ENCODE measurements around the gene BCL6B. TPM values are rescaled to one million over a fixed set of nuclear protein-coding genes. Genes with fewer than 3 reads are reported as not detected.

Gene BCL6B
- total RNA-seq, 4 donors from 2014 or later = 9.7 to 32.8 (median 22.7) TPM

- intact Hi-C loops (cut with DNase I; ENCODE audit: low total_unique reads) = no loop called here
- peaks cover 0 to 15% of the 10 kb centered on the region in 2 donors for H3K27me3 ChIP-seq
- H3K4me1 ChIP-seq = peaks cover 0 to 19% of the 10 kb centered on the region in 2 donors
- H3K9me3 ChIP-seq = no peaks in the 10 kb centered on the region
- no peak overlapping the region for H3K27ac ChIP-seq
- TF ChIP-seq POLR2A (IDR thresholded peaks at IDR 0.05) = no peak
- TF ChIP-seq CTCF (IDR thresholded peaks at IDR 0.05) = no peak
- H3K36me3 ChIP-seq = no peaks in the 10 kb centered on the region
- peak overlapping the region in 1 of 2 donors; percentile 29 for H3K4me3 ChIP-seq
- DNase-seq = no peak
Measured at GRCh38 chr17:7042501-7043181, 19.8 kb downstream of the BCL6B start.

GRCh38 chr17:7043182-7043496 lies 20.3 kb downstream of the BCL6B start:
- intact Hi-C loops (cut with DNase I; ENCODE audit: low total_unique reads) = no loop called here
- peaks cover 0 to 19% of the 10 kb centered on the region in 2 donors for H3K4me1 ChIP-seq
- TF ChIP-seq CTCF (IDR thresholded peaks at IDR 0.05) = no peak
- no peak for TF ChIP-seq POLR2A (IDR thresholded peaks at IDR 0.05)
- H3K27ac ChIP-seq = peak overlapping the region; percentile 25 to 68
- no peaks in the 10 kb centered on the region for H3K36me3 ChIP-seq
- no peak for DNase-seq
- peak overlapping the region; percentile 22 to 29 for H3K4me3 ChIP-seq
- H3K9me3 ChIP-seq = no peaks in the 10 kb centered on the region
- H3K27me3 ChIP-seq = peaks cover 0 to 15% of the 10 kb centered on the region in 2 donors

- Histone ChIP-seq H3K36me3 (no peaks in the 10 kb centered on the region), H3K4me1 (peaks cover 0 to 19% of the 10 kb centered on the region in 2 donors), H3K4me3 (peak within 1 kb of the TSS; percentile 22 to 29), H3K9me3 (no peaks in the 10 kb centered on the region), H3K27me3 (peaks cover 0 to 15% of the 10 kb centered on the region in 2 donors), H3K27ac (peak within 1 kb of the TSS; percentile 25 to 68)
- DNase-seq = peak in 1 of 2 donors; percentile 40
- no peak for TF ChIP-seq POLR2A (IDR thresholded peaks at IDR 0.05)
- TF ChIP-seq CTCF (IDR thresholded peaks at IDR 0.05) = no peak
- intact Hi-C loops (cut with DNase I; ENCODE audit: low total_unique reads) = no loop called here
Measured at GRCh38 chr17:7043497-7044198, 20.8 kb downstream of the BCL6B start, which contains the start of gene SLC16A11. Gene SLC16A11 (minus strand): TSS chr17:7044092. CDS start chr17:7043513, 579 bp downstream.

- Histone ChIP-seq H3K27me3 (peaks cover 0 to 15% of the 10 kb centered on the region in 2 donors), H3K36me3 (no peaks in the 10 kb centered on the region), H3K9me3 (no peaks in the 10 kb centered on the region), H3K27ac (peak overlapping the region in 1 of 2 donors; percentile 64), H3K4me3 (peak overlapping the region in 1 of 2 donors; percentile 27), H3K4me1 (peaks cover 0 to 19% of the 10 kb centered on the region in 2 donors)
- intact Hi-C loops (cut with DNase I; ENCODE audit: low total_unique reads) = no loop called here
- TF ChIP-seq POLR2A (IDR thresholded peaks at IDR 0.05) (no peak), CTCF (IDR thresholded peaks at IDR 0.05) (peak; percentile 72 to 89 (median 85))
- no peak for DNase-seq
Measured at GRCh38 chr17:7045492-7046126, 22.8 kb downstream of the BCL6B start.

Measured in uterus (tissue), 4 donors.